Neural crest cell (in vitro differentiated cells): ENCODE measurements around the gene RICTOR. TPM values are rescaled to one million over a fixed set of nuclear protein-coding genes. Genes with fewer than 3 reads are reported as not detected.

ENCODE experiments used
- DNase-seq: peaks from one replicate; pipeline ENCODE4 v3.0.0; 2021; ENCODE audit warnings: low read depth, mixed read lengths, low spot score
- H3K27ac Mint-ChIP-seq: one replicate; pipeline ENCODE4 v1.8.0; 2021; ENCODE audit warnings: mild to moderate bottlenecking, mixed read lengths; ENCODE audit not compliant: unreplicated experiment
- H3K27me3 Mint-ChIP-seq: 2 replicates; pipeline ENCODE4 v1.8.0; 2021; ENCODE audit warnings: low read depth, mild to moderate bottlenecking, mixed read lengths
- H3K36me3 Mint-ChIP-seq: 2 replicates; pipeline ENCODE4 v1.8.0; 2021; ENCODE audit warnings: low read depth, mild to moderate bottlenecking, mixed read lengths
- H3K4me1 Mint-ChIP-seq: 2 replicates; pipeline ENCODE4 v1.8.0; 2021; ENCODE audit warnings: mixed read lengths
- H3K4me3 Mint-ChIP-seq: one replicate; pipeline ENCODE4 v1.8.0; 2021; ENCODE audit warnings: mild to moderate bottlenecking, mixed read lengths
- H3K9me3 Mint-ChIP-seq: 2 replicates; pipeline ENCODE4 v1.8.0; 2021; ENCODE audit warnings: mixed read lengths
- total RNA-seq: library from RNA; stranded (reverse); gene quantifications from 2 replicates; pipeline ENCODE4 v1.2.1, GENCODE V29; 2021
- TF ChIP-seq, protein P1 (sequence below): fragments of 200-600 bp; sonication (generic); conservative IDR thresholded peaks from 2 replicates; pipeline ENCODE4 v1.5.0; 2021; ENCODE audit warnings: antibody characterized with exemption, mild to moderate bottlenecking

The RICTOR gene
- total RNA-seq, 1 donor from 2014 or later, result 22.2 TPM

DNA sequence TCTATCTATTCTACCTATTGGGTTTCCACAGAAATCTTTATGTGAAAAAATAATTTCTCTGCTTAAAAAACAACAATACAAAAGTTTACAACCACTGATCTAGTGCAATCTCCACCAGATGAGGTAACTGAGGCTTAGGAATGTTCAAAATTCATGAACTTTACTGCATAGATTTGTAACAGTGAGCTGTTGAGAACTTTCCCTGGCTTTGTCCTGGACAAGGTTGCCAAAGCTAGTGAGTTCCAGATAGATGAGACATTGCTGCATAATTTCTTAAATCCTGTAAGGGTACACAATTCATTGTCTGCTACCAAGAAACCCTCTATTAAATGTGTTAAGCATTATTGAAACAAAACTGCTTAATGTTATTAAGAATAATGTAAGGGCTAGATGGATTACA is 125.7 kb downstream of the RICTOR start:
- Mint-ChIP-seq H3K9me3 (no peaks in the 10 kb centered on the region), H3K27me3 (no peaks in the 10 kb centered on the region), H3K36me3 (peaks cover 10% of the 10 kb centered on the region), H3K4me1 (no peaks in the 10 kb centered on the region), H3K4me3 (no peak overlapping the region), H3K27ac (no peak overlapping the region)
- TF ChIP-seq, protein P1, sequence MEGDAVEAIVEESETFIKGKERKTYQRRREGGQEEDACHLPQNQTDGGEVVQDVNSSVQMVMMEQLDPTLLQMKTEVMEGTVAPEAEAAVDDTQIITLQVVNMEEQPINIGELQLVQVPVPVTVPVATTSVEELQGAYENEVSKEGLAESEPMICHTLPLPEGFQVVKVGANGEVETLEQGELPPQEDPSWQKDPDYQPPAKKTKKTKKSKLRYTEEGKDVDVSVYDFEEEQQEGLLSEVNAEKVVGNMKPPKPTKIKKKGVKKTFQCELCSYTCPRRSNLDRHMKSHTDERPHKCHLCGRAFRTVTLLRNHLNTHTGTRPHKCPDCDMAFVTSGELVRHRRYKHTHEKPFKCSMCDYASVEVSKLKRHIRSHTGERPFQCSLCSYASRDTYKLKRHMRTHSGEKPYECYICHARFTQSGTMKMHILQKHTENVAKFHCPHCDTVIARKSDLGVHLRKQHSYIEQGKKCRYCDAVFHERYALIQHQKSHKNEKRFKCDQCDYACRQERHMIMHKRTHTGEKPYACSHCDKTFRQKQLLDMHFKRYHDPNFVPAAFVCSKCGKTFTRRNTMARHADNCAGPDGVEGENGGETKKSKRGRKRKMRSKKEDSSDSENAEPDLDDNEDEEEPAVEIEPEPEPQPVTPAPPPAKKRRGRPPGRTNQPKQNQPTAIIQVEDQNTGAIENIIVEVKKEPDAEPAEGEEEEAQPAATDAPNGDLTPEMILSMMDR, result no peak
- DNase-seq, result no peak

DNA sequence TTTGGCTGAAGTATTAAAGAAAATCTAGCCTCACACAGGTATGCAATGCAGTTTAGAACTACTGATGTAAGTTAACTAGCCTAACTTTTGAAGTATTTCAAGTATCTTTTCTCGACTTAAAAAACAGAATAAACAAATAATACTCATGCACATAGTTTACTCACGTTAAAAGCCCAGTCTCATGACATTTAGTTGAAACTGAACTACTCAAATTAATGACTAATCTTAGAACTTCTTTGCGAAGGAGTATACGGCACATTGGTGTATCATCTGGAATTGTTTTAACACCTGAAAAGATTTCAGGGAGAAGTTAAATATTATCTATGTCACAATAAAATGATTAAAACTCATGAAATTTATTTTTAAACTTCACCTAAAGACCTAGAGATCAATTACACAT is 129.9 kb downstream of the RICTOR start:
- DNase-seq, result no peak
- Mint-ChIP-seq H3K36me3 (peaks cover 3% of the 10 kb centered on the region), H3K9me3 (no peaks in the 10 kb centered on the region), H3K4me3 (no peak overlapping the region), H3K27me3 (no peaks in the 10 kb centered on the region), H3K4me1 (no peaks in the 10 kb centered on the region), H3K27ac (no peak overlapping the region)
- TF ChIP-seq, protein P1, result no peak

DNA sequence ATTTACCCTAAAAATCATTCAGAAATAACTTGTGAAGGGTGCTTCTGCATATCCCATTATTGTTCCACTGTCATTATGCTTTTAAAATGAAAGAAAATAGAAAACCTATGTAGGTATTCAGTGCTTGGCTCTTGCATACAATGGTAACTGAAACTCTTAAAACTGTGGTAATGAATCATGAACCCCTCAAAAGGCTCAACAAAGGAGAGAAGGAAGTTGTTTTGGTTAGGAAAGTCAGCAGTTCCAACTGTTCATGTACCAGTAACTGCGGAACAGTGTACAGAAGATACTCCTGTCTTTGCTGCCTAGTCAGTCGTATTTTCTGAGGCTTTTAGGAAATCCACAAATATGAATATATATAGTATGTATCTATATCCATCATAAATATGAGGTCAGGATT is 132.3 kb downstream of the RICTOR start:
- TF ChIP-seq, protein P1, result no peak
- no peak overlapping the region for H3K4me3 Mint-ChIP-seq
- no peaks in the 10 kb centered on the region for H3K4me1 Mint-ChIP-seq
- DNase-seq, result no peak
- H3K27ac Mint-ChIP-seq, result no peak overlapping the region
- no peaks in the 10 kb centered on the region for H3K27me3 Mint-ChIP-seq
- H3K9me3 Mint-ChIP-seq, result no peaks in the 10 kb centered on the region
- peaks cover 3% of the 10 kb centered on the region for H3K36me3 Mint-ChIP-seq

DNA sequence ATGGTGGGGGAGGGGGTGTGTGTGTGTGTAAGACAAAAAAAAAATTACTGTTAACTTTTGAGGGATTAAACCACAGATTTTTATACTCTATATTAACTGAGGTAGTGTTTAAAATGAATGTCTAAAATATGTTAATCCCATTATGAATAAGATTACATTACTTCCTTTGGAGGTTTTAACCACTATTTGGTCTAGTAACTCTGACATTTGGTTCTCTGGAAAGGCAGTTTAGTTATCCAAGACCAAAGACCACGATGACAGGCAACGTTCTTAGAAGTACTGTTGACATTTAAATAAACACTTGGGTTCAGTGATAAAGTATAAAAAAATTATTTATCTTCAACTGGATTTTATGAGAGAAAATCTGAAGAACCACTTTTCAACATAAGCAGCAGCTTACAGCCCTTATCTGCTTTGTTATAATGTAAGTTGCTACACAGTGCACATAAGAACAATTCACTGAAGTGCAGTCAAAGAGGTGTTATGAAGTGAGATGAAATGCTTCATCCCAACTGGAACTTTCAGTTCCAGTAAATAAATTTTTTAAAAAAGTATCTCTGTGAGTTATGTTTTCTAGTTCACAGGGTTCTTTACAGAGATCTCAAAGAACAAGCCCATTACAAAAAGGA is 133.9 kb downstream of the RICTOR start:
- no peak overlapping the region for H3K27ac Mint-ChIP-seq
- no peak for DNase-seq
- no peaks in the 10 kb centered on the region for H3K9me3 Mint-ChIP-seq
- peaks cover 6% of the 10 kb centered on the region for H3K36me3 Mint-ChIP-seq
- H3K27me3 Mint-ChIP-seq, result no peaks in the 10 kb centered on the region
- no peak overlapping the region for H3K4me3 Mint-ChIP-seq
- no peaks in the 10 kb centered on the region for H3K4me1 Mint-ChIP-seq
- TF ChIP-seq, protein P1, result no peak

DNA sequence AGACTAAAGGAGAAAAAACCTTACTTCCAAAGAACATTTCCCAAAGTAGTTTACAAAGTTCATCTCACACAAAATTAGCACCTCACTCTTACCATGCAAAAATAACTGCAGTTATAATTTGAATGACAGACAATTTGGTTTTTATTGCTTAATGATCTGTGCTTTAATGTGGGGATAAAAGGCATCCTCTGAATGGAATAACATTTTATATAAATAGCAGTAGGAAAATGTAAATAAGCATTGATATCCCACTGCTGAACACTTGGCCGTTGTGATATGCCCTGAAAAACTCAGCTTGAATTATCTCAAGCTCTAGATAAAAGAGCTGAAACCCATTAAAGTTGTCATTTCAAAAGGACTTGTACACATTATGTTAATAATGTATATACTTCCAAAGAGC is 135.2 kb downstream of the RICTOR start:
- H3K27me3 Mint-ChIP-seq, result no peaks in the 10 kb centered on the region
- DNase-seq, result no peak
- no peaks in the 10 kb centered on the region for H3K4me1 Mint-ChIP-seq
- H3K27ac Mint-ChIP-seq, result no peak overlapping the region
- H3K4me3 Mint-ChIP-seq, result no peak overlapping the region
- TF ChIP-seq, protein P1, result no peak
- H3K36me3 Mint-ChIP-seq, result peaks cover 6% of the 10 kb centered on the region
- no peaks in the 10 kb centered on the region for H3K9me3 Mint-ChIP-seq
